Stimulated activated CD8-positive, alpha-beta memory T cell treated with anti-CD3 and anti-CD28 coated beads, Interleukin-12 subunit alpha, Interleukin-12 subunit beta, amount 100 ng/mL, for 1 hour (primary cell): ENCODE results near the gene CLASP2.
"Not testable (repeated sequence)": the region's sequence is repeated elsewhere in the genome, so short reads cannot be mapped to it uniquely, and the experiment has no call there.

Experiments used
- DNase-seq: peaks from one replicate; pipeline ENCODE4 v3.0.0-alpha.2; 2020; ENCODE audit warnings: low read depth

Gene CLASP2

DNA sequence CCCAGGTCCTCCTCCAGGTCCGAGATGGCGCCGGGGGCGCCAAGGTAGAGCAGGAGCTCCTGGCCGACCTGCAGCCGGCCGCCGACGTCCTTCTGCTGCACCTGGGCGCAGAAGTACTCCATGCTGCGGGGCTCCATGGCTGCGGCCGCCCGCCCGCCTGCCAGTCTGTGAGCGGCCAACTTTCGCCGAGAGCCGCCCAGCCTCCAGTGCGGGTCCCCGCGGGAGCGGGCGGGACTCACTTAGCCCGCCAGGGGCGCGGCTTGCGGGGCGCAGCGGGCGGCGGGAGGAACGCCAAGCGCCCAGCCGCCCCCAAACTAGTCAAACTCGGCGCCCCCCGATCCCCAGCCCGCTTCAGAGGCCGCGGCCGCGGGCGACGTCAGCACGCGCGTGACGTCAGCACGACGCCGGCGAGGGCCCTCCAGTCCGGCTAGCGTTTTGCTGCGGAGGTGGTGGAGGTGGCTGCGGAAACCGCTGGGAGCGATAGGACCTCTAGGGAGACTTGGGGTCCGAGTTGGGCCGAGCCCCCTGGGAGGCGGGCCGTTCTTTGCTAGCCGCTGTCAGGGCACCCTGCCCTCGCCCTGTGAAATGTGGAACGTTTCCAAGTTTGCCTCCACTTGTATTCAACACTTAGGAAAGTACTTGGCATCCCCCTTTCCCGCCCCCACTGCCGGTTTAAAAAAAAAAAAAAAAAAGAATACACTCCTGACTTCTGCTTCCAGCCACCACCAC lies at the start of gene CLASP2:
Gene CLASP2 (minus strand): TSS at position 389 of the 729 bp plus-strand sequence. CDS start 252 bp downstream, at position 137.
- DNase-seq, result peak; percentile 70

DNA sequence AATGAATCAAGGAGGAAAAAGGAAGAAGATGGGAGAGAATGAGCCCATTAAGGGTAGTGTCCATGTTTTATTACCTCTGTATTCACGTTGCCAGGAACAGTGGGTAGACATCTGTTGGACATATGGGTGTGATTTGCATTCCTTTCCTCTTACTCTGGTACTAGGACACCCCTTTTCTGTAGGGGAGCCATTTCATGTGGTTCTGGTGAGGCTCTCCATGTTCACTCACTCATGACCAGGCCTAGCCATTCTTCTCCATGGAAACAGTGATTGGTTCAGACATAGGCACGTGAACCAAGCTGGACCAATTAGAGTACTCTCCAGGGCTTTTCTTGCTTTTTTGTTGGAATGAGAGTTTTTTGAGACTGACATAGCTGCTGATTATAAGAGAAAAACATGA lies 40.8 kb upstream of the CLASP2 start:
- no peak for DNase-seq

DNA sequence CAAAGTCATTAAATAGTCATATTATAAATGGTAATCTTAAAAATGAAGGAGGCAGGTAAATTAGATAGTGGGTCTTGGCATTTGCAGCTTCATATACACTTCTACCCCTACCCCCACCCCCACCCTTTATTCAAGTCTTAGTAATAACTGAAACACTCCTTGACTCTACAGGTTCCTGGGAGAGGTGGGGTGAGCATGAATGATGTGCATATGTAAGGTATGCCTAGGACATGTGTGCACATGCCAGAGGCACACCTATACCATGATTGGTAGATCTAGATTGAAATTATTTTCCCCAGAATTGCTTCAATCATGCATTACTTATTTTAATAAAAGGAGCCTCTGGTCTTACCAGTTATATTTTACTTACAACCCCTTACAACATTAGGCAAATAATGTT lies 40.2 kb upstream of the CLASP2 start:
- no peak for DNase-seq

DNA sequence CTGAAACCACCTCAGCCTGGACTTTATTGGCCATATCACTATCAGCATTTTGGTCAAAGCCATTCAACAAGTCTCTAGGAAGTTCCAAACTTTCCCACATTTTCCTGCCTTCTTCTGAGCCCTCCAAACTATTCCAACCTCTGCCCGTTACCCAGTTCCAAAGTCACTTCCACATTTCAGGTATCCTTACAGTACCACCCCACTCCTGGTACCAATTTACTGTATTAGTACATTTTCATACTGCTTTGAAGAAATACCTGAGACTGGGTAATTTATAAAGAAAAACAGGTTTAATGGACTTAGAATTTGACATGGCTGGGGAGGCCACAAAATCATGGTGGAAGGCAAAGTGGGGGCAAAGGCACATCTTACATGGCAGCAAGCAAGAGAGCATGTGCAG lies 36.3 kb upstream of the CLASP2 start:
- DNase-seq, result not testable (repeated sequence)

DNA sequence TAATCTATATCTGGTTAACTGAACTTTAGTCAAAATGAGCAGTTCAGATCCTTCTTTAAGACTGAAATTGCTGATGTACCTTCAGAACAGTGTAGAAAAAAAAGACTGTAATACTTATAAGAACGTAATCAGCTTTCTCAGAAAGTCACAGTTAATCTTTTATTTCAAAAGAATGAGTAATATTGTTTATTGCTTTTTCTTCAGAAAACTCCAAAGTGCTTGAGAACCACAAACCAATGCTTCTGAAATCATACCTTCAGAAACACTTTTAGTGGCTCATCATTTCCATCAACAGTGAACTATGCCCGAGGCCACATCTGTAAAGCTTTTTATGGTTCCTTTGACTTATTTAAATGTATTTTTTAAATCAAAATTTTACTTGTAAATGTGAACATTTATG lies 33.3 kb upstream of the CLASP2 start:
- DNase-seq, result no peak

DNA sequence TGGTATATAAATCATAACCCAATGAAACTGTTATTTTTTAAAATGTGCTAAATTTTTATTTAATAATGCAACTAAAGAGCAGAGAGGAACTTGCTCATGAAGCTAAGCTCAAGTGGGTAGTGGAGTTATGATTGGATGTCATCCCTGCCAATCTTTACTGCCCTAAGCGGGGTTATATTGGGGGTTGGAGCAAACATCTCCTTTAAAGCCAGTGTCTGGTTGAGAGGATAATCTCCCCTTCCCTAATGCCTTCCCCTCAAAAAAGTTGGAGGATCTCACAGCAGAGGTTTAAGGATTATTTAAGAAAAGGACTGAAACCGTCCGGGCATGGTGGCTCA lies 32.1 kb upstream of the CLASP2 start:
- no peak for DNase-seq

DNA sequence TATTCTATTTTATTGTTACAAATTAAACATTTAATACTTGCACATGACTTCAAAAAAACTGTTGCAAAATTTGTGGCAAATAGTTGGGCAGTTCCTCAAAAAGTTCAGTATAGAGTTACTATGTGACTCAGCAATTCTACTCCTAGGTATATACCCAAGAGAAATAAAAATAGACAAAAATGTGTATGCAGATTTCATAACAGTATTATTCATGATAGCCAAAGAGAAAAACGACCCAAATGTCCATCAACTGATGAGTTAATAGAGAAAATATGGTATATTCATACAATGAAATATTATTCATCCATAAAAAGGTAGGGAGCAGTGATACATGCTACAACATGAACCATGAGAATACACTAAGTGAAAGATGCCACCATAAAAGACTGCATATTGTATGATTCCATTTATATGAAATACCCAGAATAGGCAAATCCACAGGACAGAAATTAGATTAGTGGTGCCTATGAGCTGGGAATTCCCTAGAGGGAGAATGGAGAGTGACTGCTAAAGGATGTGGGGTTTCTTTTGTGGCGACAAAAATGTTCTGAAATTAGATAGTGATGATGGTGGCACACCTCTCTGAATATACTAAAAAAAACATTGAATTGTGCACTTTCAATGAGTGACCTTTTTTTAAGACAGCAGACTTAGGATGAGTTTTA lies 31.6 kb upstream of the CLASP2 start:
- DNase-seq, result no peak

DNA sequence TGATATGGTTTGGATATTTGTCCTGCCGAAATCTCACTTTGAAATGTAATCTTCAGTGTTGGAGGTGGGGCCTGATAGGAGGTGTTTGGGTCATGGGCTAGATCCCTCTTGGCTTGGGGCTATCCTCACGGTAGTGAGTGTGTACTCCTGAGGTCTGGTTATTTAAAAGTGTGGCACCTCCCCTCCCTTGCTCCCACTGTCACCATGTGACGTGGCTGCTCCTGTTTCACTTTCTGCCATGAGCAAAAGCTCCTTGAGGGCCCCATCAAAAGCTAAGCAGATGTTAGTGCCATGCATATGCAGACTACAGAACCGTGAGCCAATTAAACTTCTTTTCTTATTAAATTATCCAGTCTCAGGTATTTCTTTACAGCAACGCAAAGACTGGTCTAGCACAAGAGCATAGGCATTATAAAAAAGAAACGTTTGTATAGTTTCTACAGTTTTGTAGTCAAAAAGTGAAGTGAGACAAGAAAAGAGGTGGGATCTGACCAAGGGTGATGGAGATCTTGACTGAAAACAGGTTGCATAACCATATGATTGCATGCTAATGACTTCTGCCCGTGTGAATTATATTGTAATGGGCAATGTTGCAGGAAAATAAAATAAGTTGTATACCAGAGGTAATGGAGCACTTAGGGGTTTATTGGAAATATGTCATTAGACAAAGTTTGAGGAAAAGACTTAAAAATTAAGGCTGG lies 28.5 kb upstream of the CLASP2 start:
- DNase-seq, result no peak

DNA sequence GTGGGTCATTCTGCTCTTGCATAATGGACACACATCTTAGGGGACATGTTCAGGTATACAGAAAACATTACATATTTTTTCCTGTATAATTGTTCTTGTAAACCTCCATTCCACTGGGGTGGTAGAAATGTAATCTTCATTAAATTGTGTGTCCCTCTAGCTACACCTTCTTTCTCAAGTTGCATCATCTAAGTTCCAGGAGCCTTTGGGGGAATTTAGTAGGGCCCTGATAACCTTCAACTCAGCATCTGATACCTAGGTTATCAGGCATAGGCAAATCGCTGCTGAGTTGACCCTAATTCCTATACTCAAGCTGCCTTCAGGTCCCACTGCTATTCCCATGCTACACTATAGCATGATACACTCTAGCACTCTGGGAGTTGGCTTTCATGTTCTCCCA lies 19.1 kb upstream of the CLASP2 start:
- DNase-seq, result no peak

DNA sequence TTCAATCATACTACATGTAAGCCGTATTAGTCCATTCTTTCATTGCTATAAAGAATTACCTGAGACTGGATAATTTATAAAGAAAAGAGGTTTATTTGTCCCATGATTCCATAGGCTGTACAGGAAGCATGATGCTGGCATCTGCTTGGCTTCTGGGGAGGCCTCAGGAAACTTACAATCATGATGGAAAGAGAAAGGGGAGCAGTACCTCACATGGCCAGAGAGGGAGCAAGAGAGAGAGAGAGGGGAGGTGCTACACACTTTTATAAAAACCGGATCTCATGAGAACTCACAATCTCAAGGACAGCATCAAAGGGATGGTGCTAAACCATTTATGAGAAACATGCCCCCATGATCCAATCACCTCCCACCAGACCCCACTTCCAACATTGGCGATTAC lies 14.3 kb upstream of the CLASP2 start:
- no peak for DNase-seq

DNA sequence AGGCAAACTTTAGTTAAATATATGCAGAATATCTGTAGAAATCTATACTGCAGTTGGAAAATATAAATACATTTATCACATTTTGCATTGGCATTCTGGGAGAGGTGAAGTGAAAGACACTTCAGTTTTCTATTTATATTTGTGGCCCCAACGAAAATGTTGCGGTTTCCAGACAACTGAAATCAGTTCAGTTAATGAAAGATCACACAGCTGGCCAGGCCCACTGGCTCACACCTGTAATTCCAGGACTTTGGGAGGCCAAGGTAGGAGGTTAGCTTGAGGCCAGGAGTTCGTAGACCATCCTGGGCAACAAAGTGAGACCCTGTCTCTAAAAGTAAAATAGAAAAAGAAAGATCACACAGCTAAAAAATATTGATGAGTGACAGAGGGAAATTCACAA lies 11.9 kb upstream of the CLASP2 start:
- no peak for DNase-seq

DNA sequence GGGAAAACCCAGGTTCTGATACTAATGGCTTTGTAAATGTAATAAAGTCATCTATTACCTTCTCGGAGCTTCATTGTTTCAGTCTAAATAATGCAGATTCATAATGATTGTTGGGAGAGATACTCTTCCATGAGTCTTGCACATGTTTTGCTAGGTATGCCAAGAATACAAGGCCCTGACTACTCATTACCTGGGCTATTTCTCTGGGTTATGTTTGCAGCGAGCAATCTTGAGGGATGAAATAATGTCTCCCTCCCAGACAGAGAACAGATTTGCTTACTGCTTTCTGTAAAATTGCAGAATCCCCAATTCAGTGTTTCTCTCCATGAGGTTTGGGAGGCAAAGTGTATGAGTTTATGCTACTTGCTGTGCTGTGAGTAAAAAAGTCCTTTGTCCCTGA lies 6.2 kb upstream of the CLASP2 start:
- DNase-seq, result no peak

DNA sequence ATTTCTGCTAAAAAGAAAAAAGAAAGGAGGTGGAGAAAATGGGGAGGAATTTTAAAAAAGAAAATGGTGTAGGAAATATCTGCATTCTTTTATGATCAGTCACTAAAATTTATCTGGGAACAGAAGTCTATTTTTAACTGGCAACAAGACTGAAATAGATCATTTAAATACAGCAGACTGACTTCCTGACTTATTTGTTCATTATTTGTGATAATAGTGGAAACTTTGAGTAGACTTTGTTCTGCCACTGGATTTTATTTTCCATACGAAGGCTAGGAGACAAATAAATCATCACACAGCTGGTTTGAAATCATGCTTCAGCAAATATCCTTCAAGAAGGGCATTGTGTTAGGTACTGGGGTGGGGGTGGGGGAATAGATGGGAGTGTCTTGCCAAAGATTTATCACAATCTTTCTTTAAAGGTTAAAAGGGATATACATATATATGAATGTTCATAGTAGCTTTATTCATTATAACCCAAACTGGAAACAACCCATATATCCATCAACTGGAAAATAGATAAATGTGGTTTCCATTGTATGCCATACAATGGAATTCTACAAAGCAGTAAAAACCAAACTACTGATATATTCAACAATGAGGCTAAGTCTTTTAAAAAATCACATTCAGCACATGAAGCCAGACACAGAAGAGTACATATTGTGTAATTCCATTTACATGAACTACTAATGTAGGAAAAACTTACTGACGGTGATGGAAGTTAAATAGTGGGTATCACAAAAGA lies 4.7 kb upstream of the CLASP2 start:
- DNase-seq, result no peak

DNA sequence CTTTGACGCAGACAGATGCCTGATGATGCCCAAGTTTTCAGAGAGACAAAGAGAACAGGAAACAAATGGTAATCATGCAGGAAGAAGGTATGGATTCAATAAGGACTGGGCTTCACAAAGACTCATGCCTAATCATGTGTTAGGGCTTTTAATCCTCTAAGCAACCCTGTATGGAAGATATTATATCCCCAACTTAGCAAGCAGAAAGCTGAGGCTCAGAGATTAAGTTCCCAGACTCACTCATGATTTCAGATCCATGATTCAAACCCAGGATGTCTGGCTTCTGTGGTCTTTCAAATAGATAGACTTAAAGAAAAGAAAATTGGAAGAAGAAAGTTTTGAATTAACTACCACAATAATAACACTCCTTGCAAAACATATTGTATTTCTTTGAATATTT lies 4.1 kb upstream of the CLASP2 start:
- no peak for DNase-seq

DNA sequence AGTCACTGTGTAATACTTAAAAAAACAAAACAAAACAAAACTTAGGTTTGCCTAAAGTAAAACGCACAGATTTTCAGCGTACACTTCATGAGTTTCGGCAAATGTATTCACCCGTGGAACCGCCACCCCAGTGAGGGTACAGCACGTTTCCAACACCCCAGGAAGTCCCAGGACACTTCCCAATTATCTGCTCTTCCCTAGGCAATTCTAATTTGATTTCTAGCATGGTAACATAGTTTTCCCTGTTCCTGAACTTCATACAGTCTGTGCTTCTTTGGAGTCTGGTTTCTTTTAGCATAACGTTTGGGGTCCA lies 497 bp upstream of the CLASP2 start:
- DNase-seq, result no peak

DNA sequence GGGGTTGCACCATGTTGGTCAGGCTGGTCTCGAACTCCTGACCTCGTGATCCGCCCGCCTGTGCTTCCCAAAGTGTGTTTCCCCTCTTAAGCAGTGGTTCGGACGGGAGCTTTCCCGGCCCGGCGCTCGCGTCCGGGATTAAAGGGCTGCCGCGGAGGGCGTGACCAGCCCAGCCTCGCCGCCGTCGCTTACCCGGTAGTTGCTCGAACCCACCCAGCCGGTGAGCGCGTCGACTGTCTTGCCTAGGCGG lies 513 bp downstream of the CLASP2 start:
- peak; percentile 33 for DNase-seq

DNA sequence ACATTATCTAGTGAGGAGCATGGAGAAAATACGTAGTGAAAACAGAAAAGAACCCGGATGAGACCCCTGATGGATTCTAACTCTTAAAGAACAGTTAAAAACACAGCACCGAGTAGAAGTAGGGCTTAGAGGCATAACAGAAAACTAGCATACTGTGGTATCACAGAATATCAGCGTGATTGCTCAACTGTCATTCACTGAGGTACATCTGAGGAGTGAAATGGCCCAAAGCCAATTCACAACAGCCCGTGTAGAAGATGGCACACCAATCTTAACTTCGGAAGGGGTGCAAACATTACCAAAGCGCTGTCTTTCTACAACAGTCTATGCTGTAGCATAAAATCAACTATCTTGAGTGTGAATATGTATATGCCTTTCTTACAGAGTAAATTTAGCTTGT lies 1.8 kb downstream of the CLASP2 start:
- no peak for DNase-seq

DNA sequence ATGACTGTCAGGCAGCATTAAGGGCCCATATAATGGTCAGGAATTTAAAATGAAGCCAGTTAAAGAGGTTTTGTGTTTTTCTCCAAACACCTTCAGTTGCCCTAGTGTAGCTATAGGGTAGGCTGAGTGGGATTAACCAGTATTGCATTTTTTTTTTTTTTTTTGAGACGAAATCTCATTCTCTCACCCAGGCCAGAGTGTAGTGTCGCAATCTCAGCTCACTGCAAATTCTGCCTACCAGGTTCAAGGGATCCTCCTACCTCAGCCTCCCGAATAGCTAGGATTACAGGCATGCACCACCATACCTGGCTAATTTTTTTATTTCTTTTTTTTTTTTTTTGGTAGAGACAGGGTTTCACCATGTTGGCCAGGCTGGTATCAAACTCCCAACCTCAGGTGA lies 7.0 kb downstream of the CLASP2 start:
- no peak for DNase-seq

DNA sequence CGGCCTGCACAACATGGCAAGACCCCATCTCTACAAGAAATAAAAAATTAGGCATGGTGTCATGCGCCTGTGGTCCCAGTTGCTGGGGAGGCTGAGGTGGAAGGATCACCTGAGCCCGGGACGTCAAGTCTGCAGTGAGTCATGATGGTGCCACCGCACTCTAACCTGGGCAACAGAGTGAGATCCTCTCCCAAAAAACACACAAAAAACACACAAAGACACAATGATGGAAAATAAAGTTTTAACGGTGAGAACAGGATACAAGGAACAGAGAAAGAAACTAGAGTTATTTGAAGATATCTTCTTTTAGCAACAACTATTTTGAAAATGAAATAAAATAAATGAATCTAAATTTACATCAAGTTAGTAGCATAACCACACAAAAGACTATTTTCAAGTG lies 12.0 kb downstream of the CLASP2 start:
- DNase-seq, result no peak

DNA sequence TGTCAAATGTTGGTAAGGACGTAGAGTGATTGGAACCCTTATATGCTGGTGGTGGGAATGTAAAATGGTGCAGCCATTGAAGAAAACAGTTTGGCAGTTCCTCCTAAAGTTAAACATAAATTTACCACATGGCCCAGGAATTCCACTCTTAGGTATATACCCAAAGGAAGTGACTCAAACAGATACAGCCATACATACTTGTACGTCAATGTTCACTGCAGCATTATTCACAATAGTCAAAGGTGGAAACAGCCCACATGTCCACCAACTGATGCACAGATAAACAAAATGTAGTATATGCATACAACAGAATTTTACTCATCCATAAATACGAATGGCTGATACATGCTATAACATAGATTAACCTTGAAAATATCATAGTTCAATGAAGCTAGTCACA lies 13.2 kb downstream of the CLASP2 start:
- no peak for DNase-seq

DNA sequence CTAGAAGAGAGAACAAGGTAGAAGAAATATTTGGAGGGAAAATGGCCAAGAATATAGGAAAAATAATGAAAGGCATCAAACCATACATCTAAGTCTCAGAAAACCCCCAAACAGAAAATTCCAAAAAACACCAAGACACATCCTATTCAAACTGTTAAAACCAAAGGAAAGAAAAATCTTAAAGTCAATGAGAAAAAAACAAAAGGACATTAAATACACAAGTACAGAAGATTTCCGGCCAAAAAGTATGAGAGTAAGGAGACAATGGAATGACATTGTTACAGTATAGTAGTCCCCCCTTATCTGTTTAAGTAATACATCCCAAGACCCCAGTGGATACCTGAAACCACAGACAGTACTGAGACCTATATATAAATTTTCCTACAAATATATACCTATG lies 18.8 kb downstream of the CLASP2 start:
- no peak for DNase-seq

DNA sequence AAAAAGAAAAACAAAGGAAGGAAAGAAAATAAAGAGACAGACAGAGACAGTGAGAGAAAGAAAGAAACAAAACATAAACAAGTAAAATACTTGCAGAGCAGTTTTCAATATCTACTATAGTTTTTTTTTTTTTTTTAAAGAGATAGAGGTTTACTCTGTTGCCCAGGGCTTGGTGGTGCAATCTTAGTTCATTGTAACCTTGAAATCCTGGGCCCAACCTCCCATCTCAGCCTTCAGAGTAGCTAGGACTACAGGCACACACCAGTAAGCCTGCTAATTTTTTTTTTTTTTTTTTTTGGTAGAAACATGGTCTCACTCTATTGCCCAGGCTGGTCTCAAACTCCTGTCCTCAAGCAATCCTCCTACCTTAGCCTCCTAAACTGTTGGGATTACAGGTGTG lies 23.1 kb downstream of the CLASP2 start:
- no peak for DNase-seq

DNA sequence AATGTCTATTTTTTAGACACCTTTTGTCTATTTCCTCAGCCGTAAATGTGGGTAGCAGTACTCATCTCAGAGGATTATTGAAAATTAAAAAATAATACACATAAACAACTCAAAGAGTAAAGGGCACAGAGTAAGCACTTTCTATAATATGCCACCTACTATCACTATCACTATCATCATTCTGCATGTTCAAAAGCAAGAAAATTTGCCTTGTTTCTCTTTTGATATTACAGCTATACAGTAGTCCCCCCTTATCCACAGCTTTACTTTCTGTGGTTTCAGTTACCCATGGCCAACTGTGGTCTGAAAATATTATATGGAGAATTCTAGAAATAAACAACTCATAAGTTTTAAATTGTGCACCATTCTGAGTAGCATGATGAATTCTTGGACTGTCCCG lies 27.7 kb downstream of the CLASP2 start:
- DNase-seq, result no peak
